GM18907 (cell line): ENCODE measurements around the gene SLC16A12.

Experiments
- ATAC-seq: cut with Tn5 transposase; IDR thresholded peaks from one replicate; pipeline ENCODE4 v1.9.1; 2021; ENCODE audit warnings: mild to moderate bottlenecking, moderate library complexity; ENCODE audit not compliant: unreplicated experiment

SLC16A12 gene

DNA sequence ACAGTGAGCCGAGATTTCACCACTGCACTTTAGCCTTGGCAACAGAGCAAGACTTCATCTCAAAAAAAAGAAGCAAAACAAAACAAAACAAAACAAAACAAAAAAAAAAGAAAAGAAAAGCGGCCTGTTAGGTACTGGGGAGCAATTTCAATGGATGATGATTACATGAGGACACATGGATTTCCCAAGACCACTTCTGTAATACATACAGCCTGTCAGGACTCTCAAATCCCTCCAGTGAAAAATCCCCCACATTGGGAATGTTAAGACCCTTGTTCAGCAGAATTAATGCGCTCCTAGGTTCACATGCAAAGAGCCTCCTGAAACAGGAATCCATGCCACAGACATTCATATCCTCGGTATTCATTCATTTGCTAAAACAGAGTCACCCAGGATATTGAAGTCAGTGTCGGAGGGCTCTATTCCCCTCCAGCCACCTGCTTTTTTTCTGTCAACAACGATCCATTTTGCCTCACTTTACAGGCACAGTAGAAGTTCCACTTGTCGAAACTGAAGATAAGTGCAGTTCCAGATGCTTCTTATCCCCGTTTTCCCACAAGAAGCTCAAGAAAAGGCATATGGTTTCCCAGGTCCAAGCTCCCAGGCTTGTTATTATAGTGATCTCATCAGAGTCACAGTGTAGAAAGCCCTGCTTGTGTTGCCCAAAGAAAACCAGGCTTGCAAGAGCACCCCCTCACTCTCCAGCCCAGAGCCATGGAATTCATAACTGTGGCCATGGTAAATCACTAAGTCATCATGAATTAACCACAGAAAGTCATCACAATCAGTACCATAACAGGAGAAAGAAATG, 20.2 kb downstream of the SLC16A12 start:
- ATAC-seq = no peak

DNA sequence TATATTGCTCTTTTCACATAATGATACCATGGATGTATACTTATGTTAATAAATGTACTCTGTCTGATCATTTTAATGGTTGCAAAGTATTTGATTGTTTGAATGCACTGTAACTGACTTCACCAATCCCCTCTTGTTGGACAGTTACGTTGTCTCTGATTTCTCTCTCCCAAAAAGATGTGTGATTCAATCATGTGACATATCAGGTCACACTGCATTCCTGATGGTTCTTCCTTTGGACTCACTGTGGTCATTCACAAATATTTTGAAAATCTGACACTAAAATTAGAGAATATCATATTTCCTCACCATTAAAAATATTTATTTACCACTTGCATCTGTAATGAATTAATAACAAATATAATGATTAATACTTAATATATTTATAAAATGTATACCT, 22.2 kb downstream of the SLC16A12 start:
- no peak for ATAC-seq

DNA sequence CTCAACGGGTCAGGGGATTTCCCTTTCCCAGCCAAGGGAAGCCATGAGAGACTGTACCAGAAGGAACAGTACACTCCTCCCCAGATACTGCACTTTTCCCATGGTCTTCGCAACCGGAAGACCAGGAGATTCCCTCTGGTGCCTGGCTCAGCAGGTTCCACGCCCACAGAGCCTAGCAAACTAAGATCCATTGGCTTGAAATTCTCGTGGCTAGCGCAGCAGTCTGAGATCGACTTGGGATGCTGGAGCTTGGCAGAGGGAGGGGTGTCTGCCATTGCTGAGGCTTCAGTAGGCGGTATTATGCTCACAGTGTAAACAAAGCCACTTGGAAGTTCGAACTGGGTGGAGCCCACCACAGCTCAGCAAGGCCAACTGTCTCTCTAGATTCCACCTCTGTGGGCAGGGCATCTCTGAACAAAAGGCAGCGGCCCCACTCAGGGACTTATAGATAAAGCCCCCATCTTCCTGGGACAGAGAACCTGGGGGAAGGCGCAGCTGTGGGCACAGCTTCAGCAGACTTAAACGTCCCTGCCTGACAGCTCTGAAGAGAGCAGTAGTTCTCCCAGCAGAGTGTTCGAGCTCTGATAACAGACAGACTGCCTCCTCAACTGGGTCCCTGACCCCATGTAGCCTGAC, 29.6 kb downstream of the SLC16A12 start:
- ATAC-seq = no peak

DNA sequence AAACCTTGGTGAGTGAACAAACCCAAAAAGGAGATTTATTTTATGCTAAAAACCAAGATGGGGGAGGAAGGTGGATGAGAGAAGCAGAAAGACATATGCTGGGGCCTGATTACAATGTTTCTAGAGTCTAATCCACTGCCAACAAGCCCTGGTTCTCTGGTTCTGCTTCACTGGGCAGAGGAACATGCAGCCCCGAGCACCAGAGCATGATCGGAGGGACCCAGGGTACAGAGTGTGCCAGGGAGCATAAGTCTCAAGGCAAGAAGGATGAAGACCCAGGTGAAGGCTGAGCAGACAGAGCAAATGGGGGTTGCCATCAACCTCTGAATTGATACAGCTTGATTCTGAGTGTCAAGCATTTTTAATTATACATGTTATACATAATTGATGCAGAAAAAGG, 30.7 kb downstream of the SLC16A12 start:
- no peak for ATAC-seq

DNA sequence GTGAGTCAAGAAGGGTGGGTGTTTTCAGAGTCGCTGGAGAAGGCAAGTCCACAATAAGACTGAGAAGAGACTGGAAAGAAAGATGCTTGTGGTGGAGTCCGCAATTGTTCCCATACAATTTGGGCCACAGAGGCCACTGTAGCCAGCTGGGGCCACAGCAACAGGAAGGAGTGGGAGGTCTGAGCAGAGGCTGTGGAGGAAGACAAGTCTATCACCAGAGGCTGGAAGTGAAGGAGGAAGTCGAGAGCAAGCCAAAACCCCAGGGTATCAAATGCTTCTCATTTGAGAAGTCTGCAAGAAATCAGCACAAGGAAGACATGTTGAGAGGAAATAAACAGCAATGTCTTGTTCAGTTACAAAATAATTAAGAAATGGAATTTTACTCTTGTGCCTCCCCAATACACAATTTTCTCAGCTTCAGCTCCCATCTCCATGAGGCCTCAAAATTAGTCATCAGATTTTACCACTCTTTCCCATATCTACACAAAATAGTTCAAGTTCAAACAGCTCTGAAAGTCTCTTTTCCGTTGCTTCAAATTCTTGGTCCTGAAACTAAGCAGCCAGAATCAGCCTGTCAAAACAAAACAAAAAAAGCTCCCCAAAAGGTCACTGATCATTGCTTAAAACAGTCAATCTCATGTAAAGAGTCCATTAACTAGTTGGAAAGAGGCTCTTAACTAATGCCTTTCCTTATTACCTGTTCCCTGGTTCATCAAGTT, 31.6 kb downstream of the SLC16A12 start:
- no peak for ATAC-seq

DNA sequence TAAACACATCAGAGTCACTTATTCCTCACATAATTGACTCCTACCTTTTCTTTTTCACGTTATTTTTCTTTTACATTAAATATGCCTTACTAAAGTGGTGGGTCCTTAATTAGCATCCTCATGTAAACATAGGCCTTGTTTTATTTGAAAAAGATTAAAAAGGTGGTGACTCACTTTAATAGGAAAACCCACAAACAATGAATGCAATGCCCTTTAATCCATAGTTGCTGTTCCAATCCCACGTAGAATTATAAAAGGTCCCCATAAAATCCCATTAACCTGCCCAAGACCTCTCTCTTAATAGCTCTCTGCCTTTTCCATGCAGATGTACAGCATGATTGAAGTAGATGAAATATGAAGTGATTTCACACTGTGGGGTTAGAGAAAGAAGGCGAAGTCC, 32.2 kb downstream of the SLC16A12 start:
- ATAC-seq = no peak

DNA sequence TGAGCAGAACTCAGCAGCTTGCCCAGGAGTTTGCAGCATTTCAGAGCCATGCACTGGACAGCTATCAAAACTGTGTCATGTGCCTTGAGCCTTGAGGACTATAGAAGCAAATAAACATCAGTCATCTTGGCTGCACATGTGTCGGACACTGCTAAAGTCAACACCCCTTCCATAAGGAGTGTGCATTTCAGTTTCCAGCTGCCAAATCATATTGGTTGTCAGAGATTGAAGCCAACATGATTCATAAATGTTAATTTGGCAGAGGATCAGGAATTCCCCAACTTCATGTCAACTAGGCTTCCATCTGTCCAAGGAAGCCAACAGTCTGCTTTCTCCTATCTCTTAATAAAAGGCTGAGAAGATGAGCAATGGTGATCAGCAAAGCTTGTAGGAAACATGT, 32.8 kb downstream of the SLC16A12 start:
- no peak for ATAC-seq

DNA sequence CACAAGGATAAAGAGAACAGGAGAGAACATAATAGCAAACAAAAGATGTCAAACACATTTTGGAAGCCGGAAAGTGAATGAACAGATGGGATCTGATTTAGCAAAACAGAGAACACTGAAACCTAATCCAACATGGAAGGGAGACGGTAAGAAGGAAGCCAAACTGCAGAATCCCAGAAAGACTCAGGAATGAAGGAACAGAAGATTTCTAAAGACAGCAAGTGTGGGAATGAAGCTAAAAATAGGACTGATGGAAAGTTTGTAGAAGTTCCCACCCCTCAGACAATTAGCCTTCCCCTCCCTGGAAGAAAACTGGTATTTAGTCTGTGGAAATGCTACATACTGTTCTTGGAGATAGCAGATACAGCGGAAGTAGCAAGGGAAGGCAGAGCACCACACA, 40.8 kb downstream of the SLC16A12 start:
- no peak for ATAC-seq

DNA sequence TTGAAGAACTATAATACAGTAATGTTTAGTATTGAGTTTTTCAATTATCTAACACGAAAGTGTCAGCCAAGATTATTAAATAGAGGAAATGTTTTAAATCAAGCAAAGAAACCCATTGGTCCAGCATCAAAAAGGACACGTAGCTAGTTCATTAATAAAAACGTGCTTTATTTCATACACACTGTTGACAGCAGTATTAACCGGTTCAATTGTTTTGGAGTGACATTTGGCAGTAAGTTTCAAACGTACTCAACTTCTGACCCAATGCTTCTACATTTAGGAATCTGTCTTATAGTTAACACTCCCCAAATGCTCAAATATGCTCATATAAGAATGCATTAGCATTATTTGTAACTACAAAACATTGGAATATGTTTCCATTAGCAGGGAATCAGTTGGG, 41.3 kb downstream of the SLC16A12 start:
- ATAC-seq = no peak

DNA sequence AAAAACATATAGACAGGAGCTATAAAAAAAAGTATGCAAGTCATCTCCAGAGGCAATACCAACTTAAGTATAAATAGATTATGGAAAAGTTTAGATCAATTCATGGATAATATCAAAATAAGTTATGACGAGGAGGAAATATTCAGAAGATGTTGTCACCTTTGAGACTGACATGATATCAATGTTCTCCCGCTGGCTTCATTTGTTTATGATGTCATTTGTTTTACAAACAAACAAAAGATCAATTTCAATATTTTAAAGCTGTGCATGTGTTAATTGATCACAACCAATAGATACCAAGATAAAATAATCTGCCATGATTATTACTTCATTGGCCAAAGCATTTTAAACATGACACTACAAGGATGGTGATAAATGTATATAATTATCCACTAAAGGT, 43.5 kb downstream of the SLC16A12 start:
- no peak for ATAC-seq

DNA sequence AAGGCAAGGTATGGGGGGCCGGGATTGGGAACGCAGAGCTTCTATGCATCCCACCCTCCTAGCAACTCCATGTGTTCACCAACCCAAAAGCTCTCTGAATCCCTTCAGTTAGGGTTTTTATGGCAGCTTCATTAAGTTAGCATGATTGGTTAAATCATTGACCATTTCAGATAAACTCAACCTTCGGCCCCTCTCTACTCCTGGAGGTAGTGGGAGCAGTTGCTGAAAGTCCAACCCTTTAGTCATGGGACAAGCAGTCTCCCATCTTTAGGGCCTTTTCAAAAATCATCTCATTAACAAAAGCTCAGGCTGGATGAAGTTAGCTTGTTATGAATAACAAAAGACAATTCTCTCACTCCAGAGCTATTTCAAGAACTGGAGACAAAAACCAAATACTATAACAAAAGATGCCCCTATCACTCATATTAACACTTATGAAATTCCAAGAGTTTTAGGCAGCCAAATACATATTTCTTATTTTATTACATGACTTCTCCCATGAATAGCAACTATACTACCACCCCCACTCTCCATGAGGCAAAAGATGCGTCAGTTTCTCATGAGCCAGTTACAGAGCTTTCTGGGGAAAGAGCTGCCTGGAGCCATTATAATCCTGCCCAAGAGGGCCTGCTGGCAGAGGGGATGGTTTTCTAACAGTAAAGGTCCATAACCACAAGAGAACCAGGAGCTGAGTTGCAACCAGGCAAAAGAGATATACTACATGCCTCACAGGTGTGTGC, 44.6 kb downstream of the SLC16A12 start:
- no peak for ATAC-seq

DNA sequence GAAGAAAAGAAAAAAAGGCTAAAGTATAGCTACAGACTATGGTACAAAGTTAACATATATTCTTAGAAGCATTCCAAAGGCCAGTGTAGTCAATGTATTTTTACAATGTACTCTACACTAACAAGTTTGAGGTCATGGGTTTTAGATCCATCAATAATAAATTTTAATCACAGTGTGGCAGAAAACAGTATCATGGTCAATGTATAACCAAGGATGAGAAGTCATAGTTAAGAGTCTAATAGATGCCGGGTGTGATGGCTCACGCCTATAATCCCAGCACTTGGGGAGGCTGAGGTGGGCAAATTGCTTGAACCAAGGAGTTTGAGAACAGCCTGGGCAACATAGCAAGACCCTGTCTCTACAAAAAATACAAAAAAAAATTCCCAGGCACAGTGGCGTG, 53.1 kb downstream of the SLC16A12 start:
- no peak for ATAC-seq

DNA sequence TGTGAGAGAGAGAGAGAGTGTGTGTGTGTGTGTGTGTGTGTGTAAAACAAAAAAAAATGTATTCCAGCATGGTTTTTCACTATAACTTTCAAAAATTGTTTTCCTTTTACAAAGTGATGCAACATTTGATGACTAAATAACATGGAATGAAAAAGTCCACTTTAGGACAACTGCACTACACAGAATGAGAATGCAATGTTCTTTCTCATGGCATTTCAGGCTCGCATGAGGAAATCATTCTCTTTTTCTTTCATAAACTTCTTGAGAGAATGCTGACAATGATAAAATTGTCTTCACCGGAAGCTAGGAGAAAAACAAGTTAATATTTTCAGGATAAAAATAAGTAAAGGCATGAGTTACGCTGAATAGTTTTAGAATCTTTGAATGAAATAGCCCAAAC, 53.7 kb downstream of the SLC16A12 start:
- no peak for ATAC-seq

DNA sequence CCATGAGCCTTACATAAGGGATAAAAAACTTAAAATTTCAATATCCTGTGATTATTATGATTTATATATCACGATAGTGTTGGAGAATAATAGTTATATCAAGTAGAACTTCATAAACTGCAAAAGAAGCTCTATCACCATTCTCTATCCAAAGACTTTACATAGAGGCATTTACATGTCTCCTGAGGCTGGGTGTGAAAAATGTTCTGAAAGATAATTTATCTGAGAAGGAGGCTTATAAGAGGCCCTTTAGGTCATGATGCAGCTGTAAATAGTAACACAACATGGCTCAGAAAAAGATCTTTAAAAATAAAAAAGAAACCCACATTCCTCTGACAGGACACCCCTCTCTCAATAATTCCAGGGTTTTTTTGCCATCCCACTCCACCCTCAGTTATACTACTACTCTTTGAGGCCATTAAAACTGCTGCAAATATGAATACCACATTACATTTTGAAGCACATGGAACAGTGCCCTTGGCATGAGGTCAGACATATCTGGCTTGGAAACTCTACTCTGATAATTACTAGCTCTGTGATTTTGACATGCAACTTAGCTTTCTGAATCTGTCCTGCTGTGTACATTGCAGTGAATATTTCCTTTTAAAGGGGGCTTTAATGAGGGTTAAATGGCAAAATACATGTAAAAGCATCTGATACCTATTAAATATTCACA, 55.5 kb downstream of the SLC16A12 start:
- ATAC-seq = no peak

DNA sequence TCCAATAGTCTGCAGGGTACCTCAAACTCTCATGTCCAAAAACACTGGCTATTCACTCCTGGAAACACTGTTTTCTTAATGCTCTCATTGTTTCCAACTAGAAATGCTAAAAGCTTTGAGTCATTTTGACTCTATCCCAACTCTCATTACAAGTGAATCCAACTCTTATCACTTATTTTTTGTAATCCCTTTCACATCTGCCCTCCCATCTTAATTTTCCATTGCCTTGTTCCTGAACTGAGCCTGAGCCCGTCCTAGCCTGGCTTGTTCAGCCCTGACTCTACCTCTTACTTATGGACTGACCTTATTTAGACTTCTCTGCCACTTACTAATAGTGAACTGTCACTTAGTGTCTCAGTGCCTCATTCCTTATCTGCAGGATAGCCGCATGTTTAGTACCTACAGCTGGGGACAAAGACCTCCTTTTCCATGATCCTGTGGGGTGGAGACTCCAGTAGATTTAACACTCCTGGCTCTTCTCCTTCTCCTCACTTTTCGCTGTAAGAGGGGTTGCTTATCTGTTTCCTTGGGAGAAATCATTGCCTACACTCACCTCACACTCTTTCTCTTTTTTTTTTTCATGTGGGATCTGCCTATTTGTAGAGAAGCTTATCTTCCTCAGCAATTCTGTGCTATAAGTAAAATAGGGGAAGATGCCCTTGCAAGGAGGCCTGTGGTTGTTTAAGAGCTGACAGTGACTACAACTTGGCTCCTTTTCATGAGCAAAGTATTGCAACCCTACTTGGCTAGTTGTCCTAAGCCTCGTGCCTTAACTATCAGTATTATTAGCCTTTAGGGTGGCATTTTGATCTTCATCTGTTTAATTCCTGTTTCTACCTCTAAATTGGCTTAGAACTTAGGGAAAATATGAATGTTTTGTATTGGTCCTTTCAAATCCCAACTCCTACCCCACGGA, 56.4 kb downstream of the SLC16A12 start:
- no peak for ATAC-seq

DNA sequence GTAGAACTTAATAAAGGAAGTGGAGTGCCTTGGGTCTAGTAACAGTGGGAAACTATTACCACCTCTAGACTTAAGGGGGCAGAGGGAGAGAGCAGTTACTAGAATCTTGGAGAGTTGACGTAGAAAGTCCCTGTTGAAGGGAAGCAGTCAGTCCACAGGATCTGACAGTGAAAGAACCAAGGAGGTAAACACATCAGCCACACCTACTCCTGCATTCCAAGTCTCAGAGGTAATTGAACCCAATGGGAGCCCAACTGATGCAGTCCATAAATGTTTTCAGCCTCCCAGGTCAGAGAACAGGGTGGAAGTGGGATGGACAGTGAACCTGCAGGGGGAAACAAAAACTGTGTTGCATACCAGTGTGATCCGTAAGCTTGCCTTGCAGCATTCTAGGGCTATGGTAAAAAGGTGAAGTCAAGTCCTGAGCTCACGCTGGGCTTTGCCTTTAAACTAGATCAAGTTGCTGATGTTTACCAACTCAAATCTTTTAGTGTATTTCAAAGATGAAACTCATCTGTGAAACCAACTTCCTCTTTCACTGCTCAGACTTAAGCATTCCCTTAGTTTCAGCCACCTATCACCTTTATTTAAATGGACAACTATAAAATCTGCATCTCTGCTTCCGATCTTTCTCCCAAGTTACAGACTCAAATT, 57.2 kb downstream of the SLC16A12 start:
- peak; percentile 55 for ATAC-seq

DNA sequence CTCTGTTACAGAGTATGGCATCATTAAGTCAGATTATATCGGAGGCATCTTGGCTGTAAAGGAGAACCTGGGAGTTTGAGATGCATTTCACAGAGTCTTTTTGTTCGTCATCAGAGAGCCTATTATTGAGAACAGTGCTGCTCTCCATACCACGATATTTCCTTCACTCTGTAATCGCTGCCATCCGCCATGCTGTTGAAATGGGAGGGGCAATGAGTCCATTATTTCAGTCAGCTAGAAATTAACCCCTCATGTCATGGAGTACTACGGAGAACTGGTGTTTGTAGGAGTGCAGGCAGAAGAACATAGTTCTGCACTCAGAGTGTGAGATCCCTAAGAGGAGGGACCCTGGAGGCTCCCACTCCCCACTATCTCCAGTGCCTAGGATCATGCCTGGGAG, 59.2 kb downstream of the SLC16A12 start:
- no peak for ATAC-seq

DNA sequence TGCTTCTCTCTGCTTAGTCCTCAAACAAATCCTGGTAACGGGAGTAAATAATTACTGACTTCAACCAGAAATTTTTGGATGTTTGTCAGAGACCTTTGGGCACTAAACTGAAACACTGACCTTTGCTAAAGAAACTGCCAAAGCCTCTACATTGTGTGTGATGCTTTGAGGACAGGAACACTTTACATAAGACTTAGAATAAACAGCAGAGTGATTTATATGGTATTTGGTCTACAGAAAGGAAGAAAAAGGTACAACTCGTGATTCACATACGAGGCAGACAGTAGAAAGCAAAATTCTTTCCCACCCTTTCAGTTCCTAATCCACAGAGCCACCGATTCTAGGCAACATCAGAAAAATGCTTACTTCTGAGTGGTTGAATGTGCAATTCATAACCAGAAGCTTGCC, 59.8 kb downstream of the SLC16A12 start:
- ATAC-seq = no peak

DNA sequence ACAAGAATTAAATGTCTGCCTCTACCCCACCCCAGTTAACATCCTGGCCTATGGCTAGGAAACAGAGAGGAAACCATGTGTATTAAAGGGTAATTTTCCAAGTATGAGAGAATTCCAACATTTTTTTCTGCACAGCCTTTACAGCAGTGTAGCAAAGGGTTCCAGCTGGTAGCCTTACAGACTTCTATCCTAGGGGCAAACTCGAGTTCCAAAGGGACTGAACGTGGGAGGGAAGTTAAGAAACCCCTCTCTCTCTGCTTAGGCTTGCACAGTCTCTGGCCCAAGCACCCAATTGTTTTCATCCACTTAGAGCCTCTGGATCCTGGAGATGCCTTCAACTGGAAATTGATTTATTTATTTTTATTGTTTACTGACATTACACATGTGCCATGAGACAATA, 60.3 kb downstream of the SLC16A12 start:
- no peak for ATAC-seq
